ENCODE results near the gene PCDHA12. TPM values are rescaled to one million over a fixed set of nuclear protein-coding genes. Genes with fewer than 3 reads are reported as not detected.

PCDHA12 gene
- total and polyA plus RNA-seq, 9 donors, result 0.04 to 1.3 (median 0.38) TPM

DNA sequence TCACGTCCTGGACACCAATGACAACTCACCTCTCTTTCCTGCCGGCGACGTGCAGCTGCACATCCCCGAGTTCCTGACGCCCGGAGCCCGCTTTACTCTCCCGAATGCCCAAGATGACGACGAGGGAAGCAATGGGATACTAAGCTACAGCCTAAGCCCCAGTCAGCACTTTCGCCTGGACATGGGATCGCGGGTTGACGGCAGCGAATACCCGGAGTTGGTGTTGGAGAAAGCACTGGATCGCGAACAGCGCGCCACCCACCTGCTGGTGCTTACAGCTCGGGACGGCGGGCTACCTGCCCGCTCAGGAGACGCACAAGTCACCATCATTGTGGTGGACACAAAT, 52.1 kb downstream of the PCDHA12 start:
- intact Hi-C loops (cut with DNase I), result no loop called here
- DNase-seq, result no peak
- Histone ChIP-seq H3K4me3 (peak overlapping the region; percentile 35), H3K36me3 (no peaks in the 10 kb centered on the region), H3K4me1 (ENCODE audit: insufficient read depth) (peaks cover 14% of the 10 kb centered on the region), H3K9me3 (no peaks in the 10 kb centered on the region), H3K27ac (no peak overlapping the region), H3K27me3 (no peaks in the 10 kb centered on the region)
- 4 to 8% (median 7%) methylated on average over 26 of the region's 26 CpGs for WGBS, 3 donors
- TF ChIP-seq CTCF (IDR thresholded peaks at IDR 0.05) (no peak), POLR2A (IDR thresholded peaks at IDR 0.05) (no peak), EP300 (IDR thresholded peaks at IDR 0.05) (no peak)

Other genes with a start within 250 kb of the PCDHA12 start
- gene CD14, start 242.1 kb upstream of the PCDHA12 start, total RNA-seq, result 10 to 100 TPM; 26.5 to 96.0 (median 48.6) TPM
- gene CD14, start 242.1 kb upstream of the PCDHA12 start, polyA plus RNA-seq, result 10 to 100 TPM in 1 of 2 donors, 1 to 10 TPM in 1; 8.7 to 37.7 TPM
- gene TMCO6, start 235.9 kb upstream of the PCDHA12 start, total RNA-seq, result 10 to 100 TPM; 12.2 to 62.8 (median 14.9) TPM
- 10 to 100 TPM in 1 of 2 donors, 1 to 10 TPM in 1; 8.0 to 33.2 TPM for gene TMCO6, start 235.9 kb upstream of the PCDHA12 start, polyA plus RNA-seq
- gene NDUFA2, start 227.7 kb upstream of the PCDHA12 start, total RNA-seq, result 100 to 1,000 TPM in 1 of 7 donors, 10 to 100 TPM in 6; 44.6 to 107 (median 46.9) TPM
- gene NDUFA2, start 227.7 kb upstream of the PCDHA12 start, polyA plus RNA-seq, result 100 to 1,000 TPM in 1 of 2 donors, 10 to 100 TPM in 1; 42.6 to 123 TPM
- gene IK, start 227.5 kb upstream of the PCDHA12 start, total RNA-seq, result 100 to 1,000 TPM in 1 of 7 donors, 10 to 100 TPM in 6; 70.9 to 112 (median 78.0) TPM
- 100 to 1,000 TPM in 1 of 2 donors, 10 to 100 TPM in 1; 99.8 to 184 TPM for gene IK, start 227.5 kb upstream of the PCDHA12 start, polyA plus RNA-seq
- gene WDR55, start 210.4 kb upstream of the PCDHA12 start, total RNA-seq, result 10 to 100 TPM in 6 of 7 donors, 1 to 10 TPM in 1; 9.1 to 16.6 (median 13.7) TPM
- 10 to 100 TPM in 1 of 2 donors, 1 to 10 TPM in 1; 9.9 to 12.3 TPM for gene WDR55, start 210.4 kb upstream of the PCDHA12 start, polyA plus RNA-seq
- 1 to 10 TPM in 2 of 7 donors, under 1 TPM in 5; 0.30 to 1.2 (median 0.69) TPM for gene DND1, start 201.7 kb upstream of the PCDHA12 start, total RNA-seq
- gene DND1, start 201.7 kb upstream of the PCDHA12 start, polyA plus RNA-seq, result under 1 TPM in 1 of 2 donors, not detected in 1; 0.98 TPM
- gene HARS1, start 183.9 kb upstream of the PCDHA12 start, total RNA-seq, result 10 to 100 TPM; 26.8 to 48.2 (median 41.7) TPM
- gene HARS1, start 183.9 kb upstream of the PCDHA12 start, polyA plus RNA-seq, result 10 to 100 TPM; 38.9 to 68.6 TPM
- 10 to 100 TPM; 15.2 to 25.2 (median 21.6) TPM for gene HARS2, start 183.9 kb upstream of the PCDHA12 start, total RNA-seq
- 10 to 100 TPM; 20.9 to 27.5 TPM for gene HARS2, start 183.9 kb upstream of the PCDHA12 start, polyA plus RNA-seq
- gene ZMAT2, start 174.9 kb upstream of the PCDHA12 start, total RNA-seq, result 10 to 100 TPM; 22.9 to 46.1 (median 40.2) TPM
- gene ZMAT2, start 174.9 kb upstream of the PCDHA12 start, polyA plus RNA-seq, result 100 to 1,000 TPM in 1 of 2 donors, 10 to 100 TPM in 1; 59.3 to 126 TPM
- under 1 TPM in 1 of 7 donors, not detected in 6; 0.05 TPM for gene PCDHA1, start 89.2 kb upstream of the PCDHA12 start, total RNA-seq
- gene PCDHA1, start 89.2 kb upstream of the PCDHA12 start, polyA plus RNA-seq, result not detected
- gene PCDHA2, start 80.5 kb upstream of the PCDHA12 start, total RNA-seq, result 1 to 10 TPM in 2 of 7 donors, under 1 TPM in 5; 0.34 to 1.6 (median 0.57) TPM
- under 1 TPM; 0.17 to 0.34 TPM for gene PCDHA2, start 80.5 kb upstream of the PCDHA12 start, polyA plus RNA-seq
- gene PCDHA3, start 74.3 kb upstream of the PCDHA12 start, total RNA-seq, result 1 to 10 TPM in 6 of 7 donors, under 1 TPM in 1; 0.65 to 2.7 (median 1.4) TPM
- 1 to 10 TPM in 1 of 2 donors, under 1 TPM in 1; 0.45 to 1.1 TPM for gene PCDHA3, start 74.3 kb upstream of the PCDHA12 start, polyA plus RNA-seq
- gene PCDHA4, start 68.2 kb upstream of the PCDHA12 start, total RNA-seq, result 1 to 10 TPM in 3 of 7 donors, under 1 TPM in 4; 0.76 to 2.7 (median 1.00) TPM
- gene PCDHA4, start 68.2 kb upstream of the PCDHA12 start, polyA plus RNA-seq, result under 1 TPM; 0.18 to 0.42 TPM
- 1 to 10 TPM in 1 of 7 donors, under 1 TPM in 6; 0.11 to 1.4 (median 0.54) TPM for gene PCDHA5, start 53.7 kb upstream of the PCDHA12 start, total RNA-seq
- gene PCDHA5, start 53.7 kb upstream of the PCDHA12 start, polyA plus RNA-seq, result under 1 TPM; 0.07 to 0.08 TPM
- gene PCDHA6, start 47.3 kb upstream of the PCDHA12 start, total RNA-seq, result 1 to 10 TPM in 3 of 7 donors, under 1 TPM in 4; 0.32 to 1.7 (median 0.97) TPM
- gene PCDHA6, start 47.3 kb upstream of the PCDHA12 start, polyA plus RNA-seq, result under 1 TPM; 0.18 to 0.33 TPM
- 1 to 10 TPM in 1 of 7 donors, under 1 TPM in 6; 0.35 to 1.4 (median 0.65) TPM for gene PCDHA7, start 41.0 kb upstream of the PCDHA12 start, total RNA-seq
- under 1 TPM; 0.25 to 0.35 TPM for gene PCDHA7, start 41.0 kb upstream of the PCDHA12 start, polyA plus RNA-seq
- under 1 TPM; 0.23 to 0.72 (median 0.43) TPM for gene PCDHA8, start 34.1 kb upstream of the PCDHA12 start, total RNA-seq
- under 1 TPM in 1 of 2 donors, not detected in 1; 0.02 TPM for gene PCDHA8, start 34.1 kb upstream of the PCDHA12 start, polyA plus RNA-seq
- gene PCDHA9, start 26.9 kb upstream of the PCDHA12 start, total RNA-seq, result under 1 TPM; 0.34 to 0.60 (median 0.50) TPM
- under 1 TPM in 1 of 2 donors, not detected in 1; 0.05 TPM for gene PCDHA9, start 26.9 kb upstream of the PCDHA12 start, polyA plus RNA-seq
- gene PCDHA10, start 19.4 kb upstream of the PCDHA12 start, total RNA-seq, result 1 to 10 TPM; 1.0 to 4.0 (median 1.5) TPM
- 1 to 10 TPM in 1 of 2 donors, under 1 TPM in 1; 0.06 to 1.9 TPM for gene PCDHA10, start 19.4 kb upstream of the PCDHA12 start, polyA plus RNA-seq
- under 1 TPM; 0.23 to 0.79 (median 0.53) TPM for gene PCDHA11, start 6.4 kb upstream of the PCDHA12 start, total RNA-seq
- under 1 TPM; 0.04 to 0.08 TPM for gene PCDHA11, start 6.4 kb upstream of the PCDHA12 start, polyA plus RNA-seq
- gene PCDHA13, start 6.8 kb downstream of the PCDHA12 start, total RNA-seq, result under 1 TPM in 6 of 7 donors, not detected in 1; 0.32 to 0.92 (median 0.47) TPM
- under 1 TPM; 0.01 to 0.17 TPM for gene PCDHA13, start 6.8 kb downstream of the PCDHA12 start, polyA plus RNA-seq
- under 1 TPM; 0.40 to 0.82 (median 0.57) TPM for gene PCDHAC1, start 51.0 kb downstream of the PCDHA12 start, total RNA-seq
- under 1 TPM; 0.04 to 0.15 TPM for gene PCDHAC1, start 51.0 kb downstream of the PCDHA12 start, polyA plus RNA-seq
- 1 to 10 TPM in 2 of 7 donors, under 1 TPM in 5; 0.15 to 2.1 (median 0.72) TPM for gene PCDHAC2, start 91.2 kb downstream of the PCDHA12 start, total RNA-seq
- gene PCDHAC2, start 91.2 kb downstream of the PCDHA12 start, polyA plus RNA-seq, result 1 to 10 TPM in 1 of 2 donors, under 1 TPM in 1; 0.06 to 1.4 TPM
- under 1 TPM in 2 of 7 donors, not detected in 5; 0.03 to 0.34 TPM for gene PCDHB1, start 176.1 kb downstream of the PCDHA12 start, total RNA-seq
- not detected for gene PCDHB1, start 176.1 kb downstream of the PCDHA12 start, polyA plus RNA-seq
- gene PCDHB2, start 219.3 kb downstream of the PCDHA12 start, total RNA-seq, result 1 to 10 TPM; 1.9 to 4.0 (median 3.3) TPM
- 1 to 10 TPM; 1.7 to 2.5 TPM for gene PCDHB2, start 219.3 kb downstream of the PCDHA12 start, polyA plus RNA-seq
- 1 to 10 TPM; 2.5 to 4.1 (median 3.2) TPM for gene PCDHB3, start 225.2 kb downstream of the PCDHA12 start, total RNA-seq
- gene PCDHB3, start 225.2 kb downstream of the PCDHA12 start, polyA plus RNA-seq, result 1 to 10 TPM; 1.4 to 2.3 TPM
- 10 to 100 TPM in 1 of 7 donors, 1 to 10 TPM in 6; 2.5 to 12.6 (median 6.9) TPM for gene PCDHB4, start 246.5 kb downstream of the PCDHA12 start, total RNA-seq
- gene PCDHB4, start 246.5 kb downstream of the PCDHA12 start, polyA plus RNA-seq, result 1 to 10 TPM; 4.2 to 5.0 TPM